Panc1 (cell line): ENCODE data around the gene LAMC3.
"Not testable (repeated sequence)": the region's sequence is repeated elsewhere in the genome, so short reads cannot be mapped to it uniquely, and the experiment has no call there.

Experiments used
- POLR2AphosphoS5 ChIP-seq: IDR thresholded peaks from 2 replicates; pipeline ENCODE4 v1.6.1; 2012; ENCODE audit warnings: mild to moderate bottlenecking, low read depth, low read length, moderate library complexity
- TF ChIP-seq, protein P1 (sequence below): fragments of 450-650 bp; IDR thresholded peaks from 2 replicates; pipeline ENCODE4 v1.5.1; 2017; ENCODE audit warnings: mild to moderate bottlenecking

DNA sequence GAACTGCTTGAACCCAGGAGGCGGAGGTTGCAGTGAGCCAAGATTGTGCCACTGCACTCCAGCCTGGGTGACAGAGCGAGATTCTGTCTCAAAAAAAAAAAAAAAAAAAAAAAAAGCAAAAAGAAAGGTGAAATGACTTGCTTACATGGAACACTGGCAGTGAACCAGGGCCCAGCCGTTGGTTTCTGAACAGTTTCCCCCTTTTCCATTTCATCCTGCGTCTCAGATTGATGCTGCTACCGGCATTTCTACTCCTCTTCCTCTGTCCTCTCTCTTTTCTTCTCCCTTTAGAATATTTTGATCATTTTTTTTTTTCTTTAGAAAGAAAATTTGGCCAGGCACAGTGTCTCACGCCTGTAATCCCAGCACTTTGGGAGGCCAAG lies 106.4 kb downstream of the LAMC3 start:
- TF ChIP-seq, protein P1, sequence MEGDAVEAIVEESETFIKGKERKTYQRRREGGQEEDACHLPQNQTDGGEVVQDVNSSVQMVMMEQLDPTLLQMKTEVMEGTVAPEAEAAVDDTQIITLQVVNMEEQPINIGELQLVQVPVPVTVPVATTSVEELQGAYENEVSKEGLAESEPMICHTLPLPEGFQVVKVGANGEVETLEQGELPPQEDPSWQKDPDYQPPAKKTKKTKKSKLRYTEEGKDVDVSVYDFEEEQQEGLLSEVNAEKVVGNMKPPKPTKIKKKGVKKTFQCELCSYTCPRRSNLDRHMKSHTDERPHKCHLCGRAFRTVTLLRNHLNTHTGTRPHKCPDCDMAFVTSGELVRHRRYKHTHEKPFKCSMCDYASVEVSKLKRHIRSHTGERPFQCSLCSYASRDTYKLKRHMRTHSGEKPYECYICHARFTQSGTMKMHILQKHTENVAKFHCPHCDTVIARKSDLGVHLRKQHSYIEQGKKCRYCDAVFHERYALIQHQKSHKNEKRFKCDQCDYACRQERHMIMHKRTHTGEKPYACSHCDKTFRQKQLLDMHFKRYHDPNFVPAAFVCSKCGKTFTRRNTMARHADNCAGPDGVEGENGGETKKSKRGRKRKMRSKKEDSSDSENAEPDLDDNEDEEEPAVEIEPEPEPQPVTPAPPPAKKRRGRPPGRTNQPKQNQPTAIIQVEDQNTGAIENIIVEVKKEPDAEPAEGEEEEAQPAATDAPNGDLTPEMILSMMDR: not testable (repeated sequence)
- not testable (repeated sequence) for TF ChIP-seq POLR2AphosphoS5
